Amniotic stem cell (primary cell): ENCODE results near the gene MRPL41.
"Not testable (repeated sequence)": the region's sequence is repeated elsewhere in the genome, so short reads cannot be mapped to it uniquely, and the experiment has no call there.

Experiments
- DNase-seq: peaks from one replicate; lab custom pipeline; 2025; lab: John Stamatoyannopoulos, UW

The MRPL41 gene

DNA sequence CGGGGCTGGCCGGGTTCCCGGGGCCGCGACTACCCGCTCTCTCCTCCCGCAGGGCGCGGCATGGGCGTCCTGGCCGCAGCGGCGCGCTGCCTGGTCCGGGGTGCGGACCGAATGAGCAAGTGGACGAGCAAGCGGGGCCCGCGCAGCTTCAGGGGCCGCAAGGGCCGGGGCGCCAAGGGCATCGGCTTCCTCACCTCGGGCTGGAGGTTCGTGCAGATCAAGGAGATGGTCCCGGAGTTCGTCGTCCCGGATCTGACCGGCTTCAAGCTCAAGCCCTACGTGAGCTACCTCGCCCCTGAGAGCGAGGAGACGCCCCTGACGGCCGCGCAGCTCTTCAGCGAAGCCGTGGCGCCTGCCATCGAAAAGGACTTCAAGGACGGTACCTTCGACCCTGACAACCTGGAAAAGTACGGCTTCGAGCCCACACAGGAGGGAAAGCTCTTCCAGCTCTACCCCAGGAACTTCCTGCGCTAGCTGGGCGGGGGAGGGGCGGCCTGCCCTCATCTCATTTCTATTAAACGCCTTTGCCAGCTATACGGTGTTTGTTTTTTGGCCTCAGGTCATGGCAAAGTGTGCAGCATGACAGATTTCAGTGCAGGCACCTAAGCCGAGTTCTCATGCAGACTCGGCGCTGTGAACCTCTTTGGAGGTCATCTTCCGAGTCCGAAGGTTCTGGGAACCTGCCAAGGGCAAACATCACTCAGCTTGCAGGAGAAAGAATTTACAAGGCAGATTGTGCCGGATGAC is 516 bp downstream of the MRPL41 start:
- DNase-seq = no peak

DNA sequence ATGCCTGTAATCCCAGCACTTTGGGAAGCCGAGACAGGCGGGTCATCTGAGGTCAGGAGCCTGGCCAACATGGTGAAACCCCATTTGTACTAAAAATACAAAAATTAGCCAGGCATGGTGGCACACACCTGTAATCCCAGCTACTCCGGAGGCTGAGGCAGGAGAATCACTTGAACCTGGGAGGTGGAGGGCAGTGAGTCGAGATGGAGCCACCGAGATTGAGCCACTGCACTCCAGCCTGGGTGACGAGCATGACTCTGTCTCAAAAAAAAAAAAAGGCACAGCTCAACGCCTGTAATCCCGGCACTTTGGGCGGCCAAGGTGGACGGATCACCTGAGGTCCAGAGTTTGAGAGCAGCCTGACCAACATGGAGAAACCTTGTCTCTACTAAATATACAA is 2.0 kb downstream of the MRPL41 start:
- not testable (repeated sequence) for DNase-seq

- DNase-seq = no peak
Measured at GRCh38 chr9:137554349-137554748, 2.7 kb downstream of the MRPL41 start.

GRCh38 chr9:137555179-137555578 is 3.5 kb downstream of the MRPL41 start:
- no peak for DNase-seq

- no peak for DNase-seq
Measured at GRCh38 chr9:137556069-137556838, 4.6 kb downstream of the MRPL41 start.

GRCh38 chr9:137558127-137558526 is 6.4 kb downstream of the MRPL41 start:
- DNase-seq = no peak

GRCh38 chr9:137564134-137564533 is 12.5 kb downstream of the MRPL41 start:
- no peak for DNase-seq

DNA sequence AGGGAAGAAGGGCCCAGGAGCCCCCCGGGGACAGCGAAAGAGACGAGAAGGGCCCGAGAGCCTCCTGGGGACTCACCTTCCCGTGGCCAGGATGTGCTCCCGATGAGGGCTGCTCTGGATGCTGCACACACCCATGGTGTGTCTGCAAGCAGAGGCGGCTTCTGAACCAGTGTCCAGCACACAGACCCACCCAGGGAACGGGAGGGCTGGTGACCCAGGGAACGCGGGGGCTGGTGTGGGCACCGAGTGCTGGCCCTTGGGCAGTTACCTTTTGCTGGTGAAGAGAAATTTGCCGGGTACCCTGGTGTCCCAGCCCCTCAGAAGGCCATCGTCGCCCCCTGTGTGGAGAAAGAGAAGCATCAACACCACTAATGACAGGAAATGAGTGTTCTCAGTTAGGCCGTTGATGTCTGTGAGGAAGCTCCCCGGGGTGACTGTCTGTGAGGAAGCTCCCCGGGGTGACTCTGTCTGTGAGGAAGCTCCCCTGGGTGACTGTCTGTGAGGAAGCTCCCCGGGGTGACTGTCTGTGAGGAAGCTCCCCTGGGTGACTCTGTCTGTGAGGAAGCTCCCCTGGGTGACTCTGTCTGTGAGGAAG is 13.2 kb downstream of the MRPL41 start:
- DNase-seq = no peak

DNA sequence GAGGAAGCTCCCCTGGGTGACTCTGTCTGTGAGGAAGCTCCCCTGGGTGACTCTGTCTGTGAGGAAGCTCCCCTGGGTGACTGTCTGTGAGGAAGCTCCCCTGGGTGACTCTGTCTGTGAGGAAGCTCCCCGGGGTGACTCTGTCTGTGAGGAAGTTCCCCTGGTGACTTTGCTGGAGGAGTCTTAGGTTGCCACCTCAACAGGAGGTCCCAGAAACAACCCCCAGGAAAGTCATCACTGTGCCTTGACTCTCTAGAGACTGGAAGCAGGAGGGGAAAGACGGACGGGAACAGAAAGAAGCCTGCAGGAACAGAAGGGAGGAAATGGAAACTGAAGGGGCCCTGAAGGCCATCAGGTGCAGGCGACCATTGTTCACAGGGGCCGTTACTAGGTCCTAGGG is 16.8 kb downstream of the MRPL41 start:
- DNase-seq = not testable (repeated sequence)

GRCh38 chr9:137569609-137570203 is 18.0 kb downstream of the MRPL41 start:
- no peak for DNase-seq

- DNase-seq = no peak
Measured at GRCh38 chr9:137570566-137570965, 18.9 kb downstream of the MRPL41 start.

GRCh38 chr9:137574192-137574591 is 22.5 kb downstream of the MRPL41 start:
- DNase-seq = no peak

GRCh38 chr9:137575364-137575715 is 23.7 kb downstream of the MRPL41 start:
- no peak for DNase-seq

GRCh38 chr9:137575716-137576411 is 24.2 kb downstream of the MRPL41 start:
- DNase-seq = no peak

GRCh38 chr9:137578518-137579258 is 27.0 kb downstream of the MRPL41 start, which contains the start of gene DPH7:
DPH7 (minus strand) TSS chr9:137578925; CDS start chr9:137578777, 148 bp downstream.
- DNase-seq = peak; percentile 86

DNA sequence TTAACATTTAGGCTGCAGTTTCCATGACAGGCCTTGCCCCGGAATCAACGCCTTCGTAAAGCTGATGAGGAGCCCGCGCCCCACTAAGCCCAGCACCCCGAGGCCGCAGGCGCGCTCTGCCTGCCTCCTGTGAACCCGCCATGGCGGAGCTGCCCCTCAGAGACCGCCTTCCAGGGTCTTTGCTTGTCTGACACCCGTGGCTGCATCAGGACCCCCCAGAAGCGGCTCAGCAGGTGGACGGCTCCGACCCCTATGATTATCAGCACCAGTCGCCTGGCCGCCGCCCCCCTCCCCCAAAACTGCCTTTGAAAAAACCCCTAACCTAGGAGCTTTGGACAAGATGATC is 27.6 kb downstream of the MRPL41 start:
- no peak for DNase-seq

DNA sequence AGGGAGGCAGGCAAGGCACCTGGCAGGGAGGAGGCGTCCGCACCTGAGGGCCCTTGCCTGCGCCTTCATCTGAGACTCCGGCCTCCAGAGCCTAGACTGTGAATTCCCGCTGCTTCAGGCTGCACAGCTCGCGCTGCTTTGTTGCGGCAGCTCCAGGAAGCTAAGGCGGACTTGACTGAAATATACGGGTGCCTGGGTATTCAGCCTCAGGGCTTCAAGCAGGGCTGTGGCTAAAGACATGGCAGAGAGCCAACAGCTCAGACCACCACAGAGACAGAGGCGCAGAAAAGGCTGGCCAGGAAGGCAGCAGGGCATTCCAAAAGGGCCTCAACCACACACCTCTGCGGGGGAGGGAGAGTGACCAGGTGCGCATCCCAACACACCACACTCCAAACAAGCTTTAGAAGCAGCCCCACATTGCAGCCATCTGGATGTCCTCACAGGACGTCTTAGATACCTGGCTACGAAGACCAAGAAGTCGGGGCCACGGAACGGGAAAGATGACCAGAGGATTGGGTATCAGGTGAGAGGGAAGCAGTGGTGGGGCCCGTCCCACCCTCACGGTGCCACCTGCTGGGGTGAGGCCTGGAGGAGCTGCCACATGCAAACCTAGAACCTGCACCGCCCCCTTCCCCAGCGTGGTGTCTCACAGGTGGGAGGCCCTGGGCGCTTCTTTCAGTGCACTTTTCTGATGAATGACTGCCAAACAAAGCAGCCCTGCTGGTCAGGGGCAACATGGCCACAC is 28.7 kb downstream of the MRPL41 start:
- DNase-seq = no peak

DNA sequence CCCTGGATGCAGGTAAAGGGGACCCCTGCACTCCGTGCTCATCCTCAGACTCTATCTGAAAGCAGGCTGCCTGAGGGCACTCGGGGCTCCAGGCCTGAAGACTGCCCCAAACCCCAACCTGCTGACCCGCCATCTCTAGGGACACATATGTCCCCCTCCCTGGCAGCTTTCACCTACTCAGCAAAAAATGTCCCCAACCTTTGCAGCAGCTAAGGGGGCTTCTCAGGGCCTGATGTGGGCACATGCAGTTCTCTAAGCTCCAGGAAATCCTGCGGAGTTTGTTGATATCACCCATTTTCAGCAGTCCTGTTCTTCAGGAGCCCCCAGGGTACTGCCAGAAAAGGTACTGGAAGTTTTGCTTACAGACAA is 29.3 kb downstream of the MRPL41 start:
- DNase-seq = no peak

DNA sequence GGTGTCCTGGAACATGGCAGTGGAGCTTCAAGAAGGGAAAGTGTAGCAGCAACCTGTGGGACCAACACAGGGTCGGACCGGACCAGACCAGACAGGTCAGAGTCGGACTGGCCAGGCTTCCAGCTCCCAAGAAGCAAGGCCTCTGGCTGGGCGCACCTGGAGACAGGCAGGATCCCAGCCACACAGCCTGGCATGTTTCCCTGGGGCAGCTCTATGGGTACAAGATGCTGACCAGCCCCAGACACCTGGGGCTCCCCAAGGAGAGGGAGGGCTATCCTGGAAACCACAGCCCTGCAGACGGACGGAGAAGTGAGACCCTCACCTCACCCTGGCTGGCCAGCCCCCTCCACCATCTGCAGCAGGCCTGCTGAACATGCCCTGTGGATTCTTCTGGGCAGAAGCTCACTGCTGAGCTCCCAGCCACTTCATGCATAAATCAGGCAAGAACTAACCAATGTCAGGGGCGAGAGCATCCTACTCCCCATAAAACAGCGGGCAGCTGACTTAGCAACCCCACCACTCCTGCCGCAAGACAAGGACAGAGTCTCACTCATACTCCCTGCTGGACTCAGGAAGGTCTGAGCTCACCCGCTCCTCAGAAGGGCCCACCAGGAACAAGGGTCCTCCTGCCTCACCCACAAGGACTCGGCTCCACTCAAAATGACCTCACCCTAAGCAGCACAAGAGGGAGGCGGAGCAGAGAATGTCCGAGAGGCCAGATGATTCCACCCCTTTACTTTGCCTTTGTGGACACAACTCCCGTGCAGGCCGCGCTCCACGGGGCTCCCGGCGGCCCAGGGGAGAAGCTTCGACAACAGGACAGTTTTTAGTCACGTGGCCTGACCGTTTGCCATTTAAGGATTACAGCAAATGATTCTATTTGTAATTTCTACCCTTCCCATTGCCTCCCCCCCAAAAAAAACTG is 29.9 kb downstream of the MRPL41 start:
- no peak for DNase-seq
